Activated T-helper 2 cell treated with anti-CD3 and anti-CD28 coated beads, Interferon-gamma antibody, Interleukin-2, Interleukin-4, amounts not matched to agents 10 μg/mL and 5 μg/mL and 100 μg/mL, durations not matched to agents 14 hours and 24 hours and 36 hours (primary cell): ENCODE results near the gene ZMYND11. TPM values are rescaled to one million over a fixed set of nuclear protein-coding genes. Genes with fewer than 3 reads are reported as not detected.
"Not testable (repeated sequence)": the region's sequence is repeated elsewhere in the genome, so short reads cannot be mapped to it uniquely, and the experiment has no call there.

Experiments used
- DNase-seq: peaks from one replicate; pipeline ENCODE4 v3.0.0; 2021; ENCODE audit warnings: low spot score
- H3K27ac Mint-ChIP-seq: one replicate; pipeline ENCODE4 v1.8.0; 2021; ENCODE audit warnings: mixed read lengths
- H3K27me3 Mint-ChIP-seq: one replicate; pipeline ENCODE4 v1.8.0; 2021; ENCODE audit warnings: low read depth, mixed read lengths
- H3K36me3 Mint-ChIP-seq: one replicate; pipeline ENCODE4 v1.8.0; 2021; ENCODE audit warnings: low read depth, mixed read lengths
- H3K4me1 Mint-ChIP-seq: one replicate; pipeline ENCODE4 v1.8.0; 2021; ENCODE audit warnings: low read depth, mixed read lengths
- H3K4me3 Mint-ChIP-seq: one replicate; pipeline ENCODE4 v1.8.0; 2021; ENCODE audit warnings: low read depth, mild to moderate bottlenecking, moderate library complexity, mixed read lengths
- H3K9me3 Mint-ChIP-seq: one replicate; pipeline ENCODE4 v1.8.0; 2021; ENCODE audit warnings: mixed read lengths
- intact Hi-C: fragments of 100-400 bp; cut with micrococcal nuclease; formaldehyde crosslinking; loops from one replicate; pipeline ENCODE4 v1.15.1; 2023
- total RNA-seq: library from RNA; stranded (reverse); gene quantifications from 2 replicates; pipeline ENCODE4 v1.2.3, GENCODE V29; 2022

Gene ZMYND11
- total RNA-seq, 1 donor from 2014 or later: 28.3 TPM

- Mint-ChIP-seq H3K9me3 (peaks cover 13% of the 10 kb centered on the region), H3K36me3 (peaks cover 46% of the 10 kb centered on the region), H3K4me1 (peaks cover 34% of the 10 kb centered on the region)
- intact Hi-C loops, H3K27me3 Mint-ChIP-seq, H3K4me3 Mint-ChIP-seq, H3K27ac Mint-ChIP-seq, DNase-seq: not testable (repeated sequence)
Observed at GRCh38 chr10:185571-185970, 50.3 kb downstream of the ZMYND11 start.

GRCh38 chr10:186911-187310 is 51.7 kb downstream of the ZMYND11 start:
- intact Hi-C loops: no loop called here
- Mint-ChIP-seq H3K9me3 (peaks cover 13% of the 10 kb centered on the region), H3K27ac (no peak overlapping the region), H3K27me3 (no peaks in the 10 kb centered on the region), H3K4me3 (no peak overlapping the region), H3K4me1 (peaks cover 31% of the 10 kb centered on the region), H3K36me3 (peaks cover 43% of the 10 kb centered on the region)
- DNase-seq: no peak

DNA sequence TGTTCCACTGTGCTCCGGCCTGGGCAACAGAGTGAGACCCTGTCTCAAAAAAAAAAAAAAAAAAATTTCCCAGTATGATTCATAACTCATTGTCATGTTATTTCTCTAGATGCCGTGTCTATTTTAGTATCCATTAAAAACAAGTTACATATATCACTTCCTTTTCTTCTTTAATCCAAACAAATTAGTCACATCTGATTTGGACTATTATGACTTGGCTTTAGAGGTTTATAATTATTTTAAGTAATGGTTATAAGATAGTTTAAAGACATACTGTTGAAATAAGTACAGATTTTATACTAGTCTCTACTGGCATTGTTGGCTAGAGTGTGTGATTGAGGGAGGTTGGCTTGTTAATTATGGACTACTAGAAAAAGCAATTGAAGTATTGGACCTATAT is 53.3 kb downstream of the ZMYND11 start:
- Mint-ChIP-seq H3K27me3 (no peaks in the 10 kb centered on the region), H3K36me3 (peaks cover 43% of the 10 kb centered on the region), H3K27ac (no peak overlapping the region), H3K9me3 (peaks cover 13% of the 10 kb centered on the region), H3K4me3 (no peak overlapping the region), H3K4me1 (peaks cover 16% of the 10 kb centered on the region)
- no peak for DNase-seq
- intact Hi-C loops: no loop called here

DNA sequence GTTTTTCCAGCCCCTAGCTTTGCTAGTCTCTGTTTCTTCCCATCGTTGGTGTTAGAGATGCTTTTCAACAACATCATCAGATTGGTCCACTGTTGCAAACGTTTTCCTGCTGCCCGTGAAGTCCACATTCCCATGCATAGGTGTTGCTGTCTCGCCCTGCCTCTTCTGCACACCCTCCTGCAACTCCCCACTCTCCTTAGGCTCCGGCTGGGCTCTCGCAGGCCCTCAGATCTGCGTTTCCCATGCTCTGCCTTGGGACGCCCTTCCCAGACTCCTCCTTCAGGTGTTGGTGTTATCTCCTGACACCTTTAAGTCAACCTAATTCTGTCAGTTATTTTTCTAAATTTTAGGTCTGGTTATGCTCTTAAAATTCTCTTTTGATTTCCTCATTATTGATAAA is 55.0 kb downstream of the ZMYND11 start:
- Mint-ChIP-seq H3K36me3 (peaks cover 26% of the 10 kb centered on the region), H3K4me3 (no peak overlapping the region), H3K27ac (no peak overlapping the region), H3K4me1 (peaks cover 4% of the 10 kb centered on the region), H3K9me3 (peaks cover under 1% of the 10 kb centered on the region), H3K27me3 (no peaks in the 10 kb centered on the region)
- DNase-seq: no peak
- intact Hi-C loops: no loop called here

- H3K4me3 Mint-ChIP-seq: no peak overlapping the region
- H3K27ac Mint-ChIP-seq: no peak overlapping the region
- H3K36me3 Mint-ChIP-seq: peaks cover 21% of the 10 kb centered on the region
- intact Hi-C loops: no loop called here
- no peak for DNase-seq
- H3K9me3 Mint-ChIP-seq: no peaks in the 10 kb centered on the region
- H3K4me1 Mint-ChIP-seq: peaks cover 4% of the 10 kb centered on the region
- H3K27me3 Mint-ChIP-seq: no peaks in the 10 kb centered on the region
Observed at GRCh38 chr10:191703-192518, 56.7 kb downstream of the ZMYND11 start.

DNA sequence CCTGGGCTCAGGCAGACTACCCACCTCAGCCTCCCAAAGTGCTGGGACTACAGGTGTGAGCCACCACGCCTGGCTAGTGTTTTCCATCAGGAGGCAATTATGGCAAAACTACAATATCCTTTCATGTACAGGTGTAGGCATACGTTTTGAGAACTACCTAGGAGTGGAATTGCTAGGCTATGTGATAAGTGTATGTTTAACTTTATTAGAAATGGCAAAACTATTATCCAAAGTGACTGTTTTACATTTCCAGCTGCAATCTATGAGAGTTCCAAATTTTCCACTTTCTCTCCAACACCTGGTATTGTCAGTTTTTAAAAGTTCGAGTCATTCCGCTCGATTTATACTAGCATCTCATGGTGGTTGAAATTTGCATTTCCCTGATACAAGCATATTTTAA is 59.0 kb downstream of the ZMYND11 start:
- no peaks in the 10 kb centered on the region for H3K4me1 Mint-ChIP-seq
- no peak overlapping the region for H3K27ac Mint-ChIP-seq
- H3K36me3 Mint-ChIP-seq: peaks cover 12% of the 10 kb centered on the region
- intact Hi-C loops: no loop called here
- no peaks in the 10 kb centered on the region for H3K9me3 Mint-ChIP-seq
- no peak overlapping the region for H3K4me3 Mint-ChIP-seq
- DNase-seq: no peak
- H3K27me3 Mint-ChIP-seq: no peaks in the 10 kb centered on the region

DNA sequence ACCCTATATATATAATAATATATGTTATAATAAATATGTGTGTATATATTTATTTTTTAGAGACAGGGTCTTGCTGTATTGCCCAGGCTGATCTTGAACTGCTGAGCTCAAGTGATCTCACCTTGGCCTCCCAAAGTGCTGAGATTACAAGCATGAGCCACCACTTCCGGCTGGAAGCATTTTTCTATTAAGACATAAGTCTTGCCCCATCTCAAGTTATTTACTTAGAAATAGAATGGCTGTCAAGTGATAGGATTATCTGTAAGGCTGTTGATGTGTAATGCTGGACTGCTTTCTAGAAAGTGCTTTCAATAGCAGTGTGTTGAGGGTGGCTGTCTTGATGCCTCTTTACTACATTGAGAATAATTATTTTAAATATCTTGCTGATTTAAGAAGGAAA is 65.2 kb downstream of the ZMYND11 start:
- DNase-seq: no peak
- Mint-ChIP-seq H3K36me3 (peaks cover 4% of the 10 kb centered on the region), H3K9me3 (no peaks in the 10 kb centered on the region), H3K27ac (no peak overlapping the region), H3K4me1 (peaks cover 8% of the 10 kb centered on the region), H3K4me3 (no peak overlapping the region), H3K27me3 (no peaks in the 10 kb centered on the region)
- intact Hi-C loops: no loop called here

DNA sequence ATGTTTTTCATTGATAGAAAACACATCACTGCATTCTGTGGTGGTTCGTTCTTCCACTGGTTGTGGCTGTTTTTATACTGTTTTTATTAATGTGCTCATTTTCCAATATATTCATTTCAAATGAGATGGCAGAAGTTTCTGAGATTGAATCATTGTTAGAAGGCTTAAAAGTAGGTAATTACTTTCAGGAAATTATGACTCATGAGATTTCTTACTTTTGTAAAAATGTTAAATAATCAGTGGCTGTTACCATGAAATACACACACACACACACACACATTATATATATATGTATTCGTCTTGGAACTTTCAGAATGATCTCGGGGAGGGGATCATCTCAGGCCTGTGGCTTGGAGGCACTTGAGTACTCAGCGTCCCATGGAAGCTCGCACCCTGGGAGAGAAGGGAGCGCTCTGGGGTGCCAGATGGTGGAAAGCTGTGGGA is 66.1 kb downstream of the ZMYND11 start:
- no peak overlapping the region for H3K27ac Mint-ChIP-seq
- DNase-seq: no peak
- H3K27me3 Mint-ChIP-seq: no peaks in the 10 kb centered on the region
- intact Hi-C loops: no loop called here
- H3K4me1 Mint-ChIP-seq: peaks cover 8% of the 10 kb centered on the region
- H3K9me3 Mint-ChIP-seq: no peaks in the 10 kb centered on the region
- H3K36me3 Mint-ChIP-seq: peaks cover 6% of the 10 kb centered on the region
- H3K4me3 Mint-ChIP-seq: no peak overlapping the region

GRCh38 chr10:208616-209015 is 73.4 kb downstream of the ZMYND11 start:
- Mint-ChIP-seq H3K4me1 (no peaks in the 10 kb centered on the region), H3K36me3 (peaks cover 26% of the 10 kb centered on the region), H3K4me3 (no peak overlapping the region), H3K27ac (no peak overlapping the region), H3K27me3 (no peaks in the 10 kb centered on the region), H3K9me3 (no peaks in the 10 kb centered on the region)
- intact Hi-C loops: no loop called here
- no peak for DNase-seq

DNA sequence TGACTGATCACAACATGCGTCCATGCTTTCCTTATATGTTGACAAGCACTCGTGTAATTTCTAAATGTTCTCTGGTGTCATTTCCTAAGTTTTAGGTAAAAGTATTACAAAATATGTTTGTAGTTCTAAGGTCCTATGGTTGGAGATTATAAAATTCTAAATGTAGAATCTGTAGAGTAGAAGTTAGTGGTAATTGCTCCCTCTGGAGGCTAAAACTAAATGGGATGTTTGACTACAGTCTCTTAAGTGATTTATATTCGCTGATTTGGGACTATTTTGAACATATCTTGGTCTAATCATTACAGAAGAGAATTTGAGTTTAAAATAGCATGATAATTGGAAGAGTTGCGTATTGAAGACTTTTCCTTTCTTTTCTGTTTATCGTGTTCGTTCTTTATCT is 74.1 kb downstream of the ZMYND11 start:
- DNase-seq: no peak
- Mint-ChIP-seq H3K4me3 (no peak overlapping the region), H3K27me3 (no peaks in the 10 kb centered on the region), H3K36me3 (peaks cover 26% of the 10 kb centered on the region), H3K27ac (no peak overlapping the region), H3K9me3 (no peaks in the 10 kb centered on the region), H3K4me1 (no peaks in the 10 kb centered on the region)
- intact Hi-C loops: no loop called here

DNA sequence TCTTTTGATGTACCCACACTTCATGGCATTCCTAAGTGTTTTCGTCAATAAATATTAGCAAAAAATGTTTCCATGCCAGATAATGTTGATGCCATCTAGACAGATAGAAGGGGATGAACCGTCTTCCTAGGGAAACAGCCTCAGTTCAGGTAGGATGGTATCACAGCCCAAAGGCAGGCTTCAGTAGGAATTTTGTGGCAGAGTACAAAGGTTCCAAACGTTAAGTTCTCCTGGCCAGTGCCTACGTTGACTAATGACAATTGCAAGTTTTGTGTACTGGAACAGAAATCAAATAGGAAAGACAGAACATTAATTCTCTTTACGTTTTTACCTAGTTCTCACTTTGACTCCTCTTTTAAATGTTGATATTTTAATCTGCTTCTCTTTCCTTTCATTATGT is 75.0 kb downstream of the ZMYND11 start:
- intact Hi-C loops: no loop called here
- no peaks in the 10 kb centered on the region for H3K4me1 Mint-ChIP-seq
- H3K4me3 Mint-ChIP-seq: no peak overlapping the region
- H3K27ac Mint-ChIP-seq: no peak overlapping the region
- no peaks in the 10 kb centered on the region for H3K27me3 Mint-ChIP-seq
- no peaks in the 10 kb centered on the region for H3K9me3 Mint-ChIP-seq
- DNase-seq: no peak
- H3K36me3 Mint-ChIP-seq: peaks cover 23% of the 10 kb centered on the region

DNA sequence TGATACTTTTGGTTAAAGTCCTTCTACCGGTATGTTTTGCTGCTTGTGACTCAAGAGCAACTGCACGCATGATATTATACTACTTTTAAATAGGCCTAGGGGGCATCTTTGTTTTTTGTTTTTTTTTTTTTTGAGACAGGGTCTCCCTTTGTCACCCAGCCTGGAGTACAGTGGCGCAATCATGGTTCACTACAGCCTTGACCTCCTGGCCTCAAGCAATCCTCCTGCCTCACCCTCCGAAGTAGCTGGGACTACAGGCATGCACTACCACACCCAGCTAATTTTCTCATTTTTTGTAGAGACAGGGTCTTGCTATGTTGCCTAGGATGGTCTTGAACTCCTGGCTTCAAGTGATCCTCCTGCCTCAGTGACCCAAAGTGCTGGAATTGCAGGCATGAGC is 80.2 kb downstream of the ZMYND11 start:
- intact Hi-C loops: no loop called here
- H3K36me3 Mint-ChIP-seq: peaks cover 2% of the 10 kb centered on the region
- peaks cover 3% of the 10 kb centered on the region for H3K4me1 Mint-ChIP-seq

DNA sequence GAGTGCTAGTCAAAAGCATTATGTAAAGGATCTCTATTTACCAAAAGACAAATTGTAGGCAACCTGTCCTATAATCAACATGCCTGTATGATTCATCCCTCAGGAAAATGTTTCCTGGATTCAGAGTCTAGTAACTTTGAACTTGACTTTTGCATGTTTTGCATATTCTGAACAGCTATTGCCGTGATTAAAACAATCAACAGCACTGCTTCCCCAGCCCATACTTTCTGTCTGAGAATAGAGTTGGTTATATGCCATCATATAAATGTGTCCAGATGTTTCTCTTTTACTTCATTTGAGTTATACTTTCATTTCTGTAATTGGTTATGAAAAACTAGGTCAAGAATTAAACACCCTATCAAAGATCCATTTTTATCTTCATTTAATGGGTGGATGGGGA is 83.5 kb downstream of the ZMYND11 start:
- Mint-ChIP-seq H3K27me3 (no peaks in the 10 kb centered on the region), H3K9me3 (no peaks in the 10 kb centered on the region), H3K4me3 (no peak overlapping the region), H3K4me1 (peaks cover 12% of the 10 kb centered on the region), H3K36me3 (peaks cover 4% of the 10 kb centered on the region), H3K27ac (no peak overlapping the region)
- DNase-seq: no peak
- intact Hi-C loops: no loop called here

More for the DNA sequence above, 80.2 kb downstream of the ZMYND11 start:
- Mint-ChIP-seq H3K9me3 (no peaks in the 10 kb centered on the region), H3K27me3 (no peaks in the 10 kb centered on the region), H3K27ac (no peak overlapping the region), H3K4me3 (no peak overlapping the region)
- no peak for DNase-seq
